ENCODE measurements around the gene PRTN3. TPM values are rescaled to one million over a fixed set of nuclear protein-coding genes. Genes with fewer than 3 reads are reported as not detected.

Gene PRTN3
- total RNA-seq, 1 experiment from 2014 or later = 2.7 TPM

DNA sequence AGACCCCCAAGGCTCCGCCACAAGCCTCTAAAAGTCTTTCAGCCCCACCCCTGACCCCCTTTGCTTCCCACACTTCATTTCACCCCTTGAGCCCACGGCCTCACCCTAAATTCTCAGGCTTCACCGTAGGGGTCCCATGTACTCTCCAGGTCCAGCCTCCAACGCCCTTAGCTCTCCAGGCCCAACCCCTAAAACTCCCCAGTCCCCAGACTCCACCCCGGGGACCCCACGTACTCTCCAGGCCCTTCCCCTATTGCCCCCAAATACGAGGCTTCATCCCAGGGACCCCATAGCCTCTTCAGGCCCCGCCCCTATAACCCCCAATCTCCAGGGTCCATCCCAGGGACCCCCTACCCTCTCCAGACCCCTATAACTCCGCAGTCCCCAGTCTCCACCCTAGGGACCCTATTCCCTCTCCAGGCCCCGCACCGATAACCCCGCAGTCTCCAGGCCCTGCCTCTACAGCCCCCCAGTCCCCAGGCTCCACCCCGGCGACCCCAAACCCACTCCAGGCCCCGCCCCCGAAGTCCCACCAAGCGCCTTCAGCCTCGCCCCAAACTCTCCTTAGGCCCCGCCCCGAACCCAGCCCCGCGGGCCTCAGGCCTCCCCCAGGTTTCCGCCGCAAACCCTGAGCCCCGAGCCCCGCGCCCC lies 51.6 kb downstream of the PRTN3 start:
- Histone ChIP-seq H3K4me3 (replicated peaks in 1 of 2; ENCODE audit: low read depth in 1 of 2, low read length in 2 of 2) (peak overlapping the region; percentile 83 to 85), H2AFZ (ENCODE audit: low read depth, low read length, poor library complexity, severe bottlenecking) (no peak overlapping the region)
- peak; percentile 35 for ATAC-seq

More for the DNA sequence above, 51.6 kb downstream of the PRTN3 start:
- Histone ChIP-seq H3K36me3 (ENCODE audit: control insufficient read depth in 1 of 2, insufficient read depth in 2 of 2, low read length in 2 of 2) (peaks cover 10 to 19% of the 10 kb centered on the region in 2 experiments; a peak in 3 of 4 replicates), H3K9me2 (ENCODE audit: insufficient read depth) (no peaks in the 10 kb centered on the region), H3K27me3 (ENCODE audit: insufficient read depth, low read length) (no peaks in the 10 kb centered on the region), H4K20me1 (ENCODE audit: insufficient read depth) (no peaks in the 10 kb centered on the region), H3K9me3 (ENCODE audit: control insufficient read depth in 1 of 2, insufficient read depth in 1 of 2, low read depth in 1 of 2, low read length in 2 of 2) (no peaks in the 10 kb centered on the region), H3K9ac (ENCODE audit: low read length) (peak overlapping the region; percentile 87), H3K79me2 (ENCODE audit: insufficient read depth, low read length) (peaks cover 12% of the 10 kb centered on the region; the same call in 1 of the 2 replicates), H3K27ac (ENCODE audit: low read depth, low read length) (peak overlapping the region; percentile 82), H3K4me2 (ENCODE audit: low read length) (peak overlapping the region; percentile 80), H3K4me1 (ENCODE audit: control insufficient read depth in 1 of 2, insufficient read depth in 2 of 2, low read length in 2 of 2) (peaks cover 0 to 13% of the 10 kb centered on the region in 2 experiments; a peak in 2 of 4 replicates)
- ChIA-PET POLR2A (interaction anchor here (0.9 kb wide), 1 partner anchor 20 kb away, joined by 5 read pairs; no protein-coding TSS in a partner anchor), CTCF (no interaction called here), RAD21 (ENCODE audit: low non-redundant PET in 1 of 2, low total read pairs in 2 of 2, uncharacterized antibody in 2 of 2, unreplicated experiment in 2 of 2) (no interaction called here)
- TF ChIP-seq, protein P1, sequence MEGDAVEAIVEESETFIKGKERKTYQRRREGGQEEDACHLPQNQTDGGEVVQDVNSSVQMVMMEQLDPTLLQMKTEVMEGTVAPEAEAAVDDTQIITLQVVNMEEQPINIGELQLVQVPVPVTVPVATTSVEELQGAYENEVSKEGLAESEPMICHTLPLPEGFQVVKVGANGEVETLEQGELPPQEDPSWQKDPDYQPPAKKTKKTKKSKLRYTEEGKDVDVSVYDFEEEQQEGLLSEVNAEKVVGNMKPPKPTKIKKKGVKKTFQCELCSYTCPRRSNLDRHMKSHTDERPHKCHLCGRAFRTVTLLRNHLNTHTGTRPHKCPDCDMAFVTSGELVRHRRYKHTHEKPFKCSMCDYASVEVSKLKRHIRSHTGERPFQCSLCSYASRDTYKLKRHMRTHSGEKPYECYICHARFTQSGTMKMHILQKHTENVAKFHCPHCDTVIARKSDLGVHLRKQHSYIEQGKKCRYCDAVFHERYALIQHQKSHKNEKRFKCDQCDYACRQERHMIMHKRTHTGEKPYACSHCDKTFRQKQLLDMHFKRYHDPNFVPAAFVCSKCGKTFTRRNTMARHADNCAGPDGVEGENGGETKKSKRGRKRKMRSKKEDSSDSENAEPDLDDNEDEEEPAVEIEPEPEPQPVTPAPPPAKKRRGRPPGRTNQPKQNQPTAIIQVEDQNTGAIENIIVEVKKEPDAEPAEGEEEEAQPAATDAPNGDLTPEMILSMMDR (IDR thresholded peaks at IDR 0.05 in 2 of 3, conservative IDR thresholded peaks at IDR 0.05 in 1 of 3; ENCODE audit: borderline replicate concordance in 1 of 3, insufficient read depth in 1 of 3, low read depth in 2 of 3, low read length in 2 of 3) = no peak
- no peak for TF ChIP-seq TCF7L2 (IDR thresholded peaks at IDR 0.05; ENCODE audit: borderline replicate concordance, extremely low read depth, insufficient read depth, insufficient read length)
- TF ChIP-seq, protein P2, sequence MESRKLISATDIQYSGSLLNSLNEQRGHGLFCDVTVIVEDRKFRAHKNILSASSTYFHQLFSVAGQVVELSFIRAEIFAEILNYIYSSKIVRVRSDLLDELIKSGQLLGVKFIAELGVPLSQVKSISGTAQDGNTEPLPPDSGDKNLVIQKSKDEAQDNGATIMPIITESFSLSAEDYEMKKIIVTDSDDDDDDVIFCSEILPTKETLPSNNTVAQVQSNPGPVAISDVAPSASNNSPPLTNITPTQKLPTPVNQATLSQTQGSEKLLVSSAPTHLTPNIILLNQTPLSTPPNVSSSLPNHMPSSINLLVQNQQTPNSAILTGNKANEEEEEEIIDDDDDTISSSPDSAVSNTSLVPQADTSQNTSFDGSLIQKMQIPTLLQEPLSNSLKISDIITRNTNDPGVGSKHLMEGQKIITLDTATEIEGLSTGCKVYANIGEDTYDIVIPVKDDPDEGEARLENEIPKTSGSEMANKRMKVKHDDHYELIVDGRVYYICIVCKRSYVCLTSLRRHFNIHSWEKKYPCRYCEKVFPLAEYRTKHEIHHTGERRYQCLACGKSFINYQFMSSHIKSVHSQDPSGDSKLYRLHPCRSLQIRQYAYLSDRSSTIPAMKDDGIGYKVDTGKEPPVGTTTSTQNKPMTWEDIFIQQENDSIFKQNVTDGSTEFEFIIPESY (IDR thresholded peaks at IDR 0.05; ENCODE audit: extremely low read depth, insufficient replicate concordance, low read length) = no peak
- no peak for TF ChIP-seq CBX3 (IDR thresholded peaks at IDR 0.05; ENCODE audit: low read depth)
- TF ChIP-seq CEBPB (IDR thresholded peaks at IDR 0.05; ENCODE audit: low read depth) = no peak
- no peak for TF ChIP-seq ZNF274 (IDR thresholded peaks at IDR 0.05; ENCODE audit: low read depth, low read length)
- TF ChIP-seq EGR1 (IDR thresholded peaks at IDR 0.05; ENCODE audit: low read depth) = no peak
- no peak for TF ChIP-seq POLR2AphosphoS5 (IDR thresholded peaks at IDR 0.05; ENCODE audit: low read depth, low read length)
- TF ChIP-seq SP1 (IDR thresholded peaks at IDR 0.05; ENCODE audit: low read depth) = no peak
- TF ChIP-seq, protein P3, sequence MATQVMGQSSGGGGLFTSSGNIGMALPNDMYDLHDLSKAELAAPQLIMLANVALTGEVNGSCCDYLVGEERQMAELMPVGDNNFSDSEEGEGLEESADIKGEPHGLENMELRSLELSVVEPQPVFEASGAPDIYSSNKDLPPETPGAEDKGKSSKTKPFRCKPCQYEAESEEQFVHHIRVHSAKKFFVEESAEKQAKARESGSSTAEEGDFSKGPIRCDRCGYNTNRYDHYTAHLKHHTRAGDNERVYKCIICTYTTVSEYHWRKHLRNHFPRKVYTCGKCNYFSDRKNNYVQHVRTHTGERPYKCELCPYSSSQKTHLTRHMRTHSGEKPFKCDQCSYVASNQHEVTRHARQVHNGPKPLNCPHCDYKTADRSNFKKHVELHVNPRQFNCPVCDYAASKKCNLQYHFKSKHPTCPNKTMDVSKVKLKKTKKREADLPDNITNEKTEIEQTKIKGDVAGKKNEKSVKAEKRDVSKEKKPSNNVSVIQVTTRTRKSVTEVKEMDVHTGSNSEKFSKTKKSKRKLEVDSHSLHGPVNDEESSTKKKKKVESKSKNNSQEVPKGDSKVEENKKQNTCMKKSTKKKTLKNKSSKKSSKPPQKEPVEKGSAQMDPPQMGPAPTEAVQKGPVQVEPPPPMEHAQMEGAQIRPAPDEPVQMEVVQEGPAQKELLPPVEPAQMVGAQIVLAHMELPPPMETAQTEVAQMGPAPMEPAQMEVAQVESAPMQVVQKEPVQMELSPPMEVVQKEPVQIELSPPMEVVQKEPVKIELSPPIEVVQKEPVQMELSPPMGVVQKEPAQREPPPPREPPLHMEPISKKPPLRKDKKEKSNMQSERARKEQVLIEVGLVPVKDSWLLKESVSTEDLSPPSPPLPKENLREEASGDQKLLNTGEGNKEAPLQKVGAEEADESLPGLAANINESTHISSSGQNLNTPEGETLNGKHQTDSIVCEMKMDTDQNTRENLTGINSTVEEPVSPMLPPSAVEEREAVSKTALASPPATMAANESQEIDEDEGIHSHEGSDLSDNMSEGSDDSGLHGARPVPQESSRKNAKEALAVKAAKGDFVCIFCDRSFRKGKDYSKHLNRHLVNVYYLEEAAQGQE (IDR thresholded peaks at IDR 0.05; ENCODE audit: low read depth) = no peak
- no peak for TF ChIP-seq SIN3A (IDR thresholded peaks at IDR 0.05; ENCODE audit: low read depth)
- intact Hi-C loops (cut with micrococcal nuclease) = no loop called here
- BruUV-seq (replicated peaks) = no TSS peak
- no peak for DNase-seq (ENCODE audit: low read depth, low spot score)

Data from HCT116 (cell line).